GM21786 (cell line): ENCODE measurements around the gene TSPAN7.

ENCODE experiments used
- ATAC-seq: cut with Tn5 transposase; IDR thresholded peaks from one replicate; pipeline ENCODE4 v1.9.1; 2021; ENCODE audit not compliant: unreplicated experiment

Gene TSPAN7

GRCh38 chrX:38643903-38644302 lies 82.6 kb downstream of the TSPAN7 start:
- ATAC-seq: no peak

- ATAC-seq: no peak
Observed at GRCh38 chrX:38646129-38646528, 84.8 kb downstream of the TSPAN7 start.

- no peak for ATAC-seq
Observed at GRCh38 chrX:38649221-38649620, 87.9 kb downstream of the TSPAN7 start.

DNA sequence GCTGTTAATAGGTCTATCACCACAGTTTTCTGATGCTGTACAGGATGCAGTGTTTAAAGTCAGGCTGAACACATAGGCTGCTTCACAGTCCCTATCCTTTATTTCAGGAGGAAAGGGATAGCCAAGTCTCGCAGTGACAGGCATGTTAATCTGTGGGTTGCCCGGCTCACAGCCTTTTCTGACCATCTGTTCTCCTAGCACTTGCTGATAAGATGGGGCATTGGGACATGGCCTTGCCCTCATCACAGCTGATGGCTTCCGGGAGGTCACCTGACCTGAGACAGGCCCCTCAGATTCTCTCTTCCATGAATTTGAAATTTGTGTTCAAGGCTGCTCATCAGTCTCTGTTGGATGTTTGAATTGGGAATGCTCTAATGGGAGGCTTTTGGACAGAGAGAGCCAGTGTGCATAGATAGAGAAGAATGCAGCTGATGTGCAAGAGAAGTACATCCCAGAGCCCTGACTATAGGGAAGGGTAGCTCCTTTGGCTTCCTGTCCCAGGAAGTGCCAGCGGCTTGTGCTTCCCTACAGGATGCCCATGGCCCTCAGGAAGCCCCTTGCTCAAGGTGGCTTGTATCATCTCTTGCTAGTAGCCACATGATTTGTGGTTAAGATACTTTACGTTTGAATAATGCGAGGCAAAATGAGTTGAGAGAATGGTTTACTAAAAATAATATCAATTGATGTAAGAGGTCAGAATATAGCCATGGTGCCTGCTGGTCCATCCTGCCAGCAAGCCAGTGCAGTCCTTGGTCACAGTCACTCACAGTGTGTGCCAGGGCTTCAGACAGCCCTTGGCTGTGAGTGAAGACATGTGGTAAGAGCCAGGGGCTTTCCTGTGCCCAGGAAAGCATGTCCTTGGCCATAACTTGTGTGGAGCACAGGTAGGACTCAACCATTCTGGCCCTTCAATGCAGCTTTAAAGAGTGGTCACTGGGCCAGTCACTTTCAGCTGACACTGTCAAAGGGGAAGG lies 88.6 kb downstream of the TSPAN7 start:
- no peak for ATAC-seq

DNA sequence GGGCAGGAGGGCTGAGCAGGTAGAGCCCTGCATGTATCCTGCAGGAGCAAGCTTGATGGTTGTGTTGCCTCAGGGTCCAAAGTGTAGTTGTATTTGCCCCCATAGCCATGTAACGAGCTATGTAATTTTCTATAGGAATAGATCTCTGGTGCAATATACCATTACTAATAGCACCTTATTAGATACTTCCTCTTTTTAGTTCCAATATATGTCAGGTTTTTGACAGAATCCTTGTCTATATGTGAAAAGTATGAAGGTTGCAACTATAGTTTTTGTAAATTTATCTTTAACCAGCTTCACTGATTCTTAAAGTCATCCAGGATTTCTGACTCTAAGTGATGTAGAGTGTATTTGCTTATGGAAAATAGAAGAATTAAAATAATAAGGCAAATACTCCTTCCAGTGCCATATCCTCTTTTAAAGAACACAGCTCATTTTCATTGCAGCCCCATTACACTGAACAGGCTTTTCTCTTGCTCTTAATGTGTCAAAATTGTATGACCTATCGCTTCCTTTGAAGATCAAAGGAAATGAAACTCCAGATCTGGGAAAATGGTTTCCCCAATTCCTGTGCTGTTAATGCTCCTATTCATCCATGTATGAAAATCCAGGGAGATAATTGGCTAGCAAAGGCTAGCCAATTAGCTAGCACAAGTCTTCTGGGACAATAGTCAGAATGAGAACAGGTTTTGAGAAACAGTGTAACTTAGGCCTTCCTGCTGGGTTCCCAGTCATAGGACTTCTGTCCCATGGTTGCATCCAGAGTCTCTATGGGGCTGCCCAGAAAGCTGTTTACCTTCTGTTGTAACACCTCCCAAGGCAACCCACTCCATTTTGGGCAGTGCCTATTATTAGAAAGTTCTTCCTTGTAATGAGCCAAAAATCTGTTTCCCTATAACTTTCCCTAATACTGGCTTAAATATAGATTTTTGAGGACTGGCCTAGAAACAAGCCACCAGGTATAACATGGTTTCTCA lies 90.6 kb downstream of the TSPAN7 start:
- no peak for ATAC-seq

- ATAC-seq: no peak
Observed at GRCh38 chrX:38652934-38653442, 91.6 kb downstream of the TSPAN7 start.

DNA sequence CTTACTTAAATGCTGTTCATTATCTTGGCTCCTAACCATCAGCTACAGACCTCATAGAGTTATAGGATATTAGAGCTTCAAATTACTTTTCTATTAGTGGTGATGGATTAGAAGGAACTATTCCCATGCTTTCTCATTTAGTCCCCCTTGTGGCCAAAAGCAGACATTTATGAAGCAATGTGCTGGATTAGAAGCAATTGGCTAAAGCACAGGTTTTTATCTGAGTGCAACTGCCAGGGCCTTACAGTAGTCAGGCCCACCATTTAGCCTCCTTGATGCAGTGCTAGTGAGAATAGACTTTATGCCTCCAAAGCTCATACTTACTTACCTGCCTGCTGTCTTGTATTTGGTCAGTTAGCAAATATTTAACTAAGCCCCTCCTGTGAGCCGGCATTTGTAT lies 93.0 kb downstream of the TSPAN7 start:
- no peak for ATAC-seq

GRCh38 chrX:38656350-38656915 lies 95.1 kb downstream of the TSPAN7 start:
- ATAC-seq: no peak

DNA sequence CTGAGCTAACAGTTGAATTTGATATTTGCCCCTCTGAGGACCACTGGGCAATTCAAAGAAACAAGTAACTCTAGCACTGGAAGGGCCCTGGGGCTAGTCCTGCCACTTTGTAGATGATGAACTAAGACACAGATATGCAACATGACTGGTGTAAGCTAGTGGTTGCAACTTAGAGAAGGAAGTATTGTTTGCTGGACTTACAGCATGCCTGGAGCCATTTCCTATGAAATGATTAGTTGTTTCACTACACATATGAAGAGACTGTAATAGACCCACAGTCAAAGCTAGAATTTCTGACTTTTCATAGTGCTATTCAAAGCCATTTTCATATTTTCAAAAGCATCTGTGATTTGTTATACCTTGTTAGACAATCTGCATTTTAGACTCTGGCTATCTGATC lies 96.2 kb downstream of the TSPAN7 start:
- ATAC-seq: peak; percentile 37

GRCh38 chrX:38660395-38661102 lies 99.2 kb downstream of the TSPAN7 start:
- ATAC-seq: no peak

DNA sequence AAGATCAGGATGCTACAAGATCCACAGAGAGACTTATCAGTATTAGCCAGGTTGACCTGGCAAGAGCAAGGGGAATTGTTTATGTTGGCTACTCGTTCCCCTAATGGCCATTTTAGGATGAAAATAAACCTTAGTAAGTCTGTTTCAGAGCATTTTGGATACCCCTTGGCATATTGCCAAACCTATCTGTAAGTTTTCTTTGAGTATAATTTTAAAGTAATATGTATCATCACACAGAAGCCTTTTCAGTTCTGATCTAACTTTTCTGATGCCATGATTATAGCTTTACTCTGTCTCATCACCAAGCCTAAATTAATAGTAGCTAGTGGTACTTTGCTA lies 99.7 kb downstream of the TSPAN7 start:
- ATAC-seq: no peak

DNA sequence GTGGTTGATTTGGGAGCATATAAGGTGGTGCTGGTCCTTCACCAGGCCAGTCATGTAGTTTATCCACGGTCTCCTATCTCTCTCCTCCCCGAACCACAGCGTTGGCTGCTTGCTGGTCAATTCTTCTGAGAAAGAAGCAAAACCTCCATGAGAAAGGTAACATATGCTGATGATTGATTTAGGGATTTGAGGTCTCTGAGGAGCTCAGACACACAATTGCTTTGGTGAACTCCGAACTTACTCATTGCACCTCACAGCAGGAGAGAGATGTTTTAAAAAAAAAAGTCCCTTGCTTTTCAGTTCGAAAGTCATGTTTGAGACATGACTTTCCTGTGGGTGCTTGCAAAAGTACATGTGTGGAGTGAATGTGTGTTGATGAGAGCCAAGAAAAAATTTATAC lies 100.2 kb downstream of the TSPAN7 start:
- ATAC-seq: no peak

DNA sequence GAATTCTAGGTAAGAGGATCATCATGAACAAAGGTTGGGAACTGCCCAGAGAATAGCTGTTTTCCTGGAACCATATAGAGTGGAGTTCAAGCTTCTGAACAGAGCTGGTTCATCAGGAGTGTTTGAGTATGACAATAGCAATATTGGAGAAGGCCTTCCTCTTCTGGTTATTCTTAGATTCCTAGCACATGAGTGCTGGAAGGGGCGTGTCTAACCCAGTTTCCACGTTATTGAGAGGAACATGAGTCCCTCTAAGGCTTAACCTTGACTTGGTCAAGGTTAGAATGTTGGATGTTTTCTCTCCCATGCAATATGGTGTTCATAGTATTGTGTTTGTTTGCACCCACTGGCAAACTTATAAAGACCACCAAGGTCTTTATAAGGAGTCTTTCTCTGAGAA lies 101.3 kb downstream of the TSPAN7 start:
- no peak for ATAC-seq

DNA sequence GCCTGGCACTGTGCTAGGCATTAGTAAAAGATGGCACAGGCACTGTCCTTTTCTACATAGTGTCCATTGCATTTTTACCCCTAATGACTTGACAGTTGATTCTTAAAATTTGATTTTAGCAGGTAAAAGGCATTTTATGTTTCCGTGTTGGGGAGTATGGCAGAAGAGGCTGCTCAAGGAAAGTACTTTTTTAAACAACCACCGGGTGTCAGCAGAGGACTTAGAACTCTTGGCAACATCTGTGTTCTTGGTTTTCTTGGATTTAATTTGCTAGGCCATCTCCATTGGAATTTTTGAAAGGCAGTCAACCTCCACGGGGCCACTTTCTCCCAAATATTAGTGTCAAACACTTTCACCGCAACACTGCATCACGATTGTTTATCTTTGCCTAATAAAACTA lies 102.9 kb downstream of the TSPAN7 start:
- no peak for ATAC-seq

- no peak for ATAC-seq
Observed at GRCh38 chrX:38666909-38667308, 105.6 kb downstream of the TSPAN7 start.

GRCh38 chrX:38668771-38669170 lies 107.4 kb downstream of the TSPAN7 start:
- no peak for ATAC-seq

DNA sequence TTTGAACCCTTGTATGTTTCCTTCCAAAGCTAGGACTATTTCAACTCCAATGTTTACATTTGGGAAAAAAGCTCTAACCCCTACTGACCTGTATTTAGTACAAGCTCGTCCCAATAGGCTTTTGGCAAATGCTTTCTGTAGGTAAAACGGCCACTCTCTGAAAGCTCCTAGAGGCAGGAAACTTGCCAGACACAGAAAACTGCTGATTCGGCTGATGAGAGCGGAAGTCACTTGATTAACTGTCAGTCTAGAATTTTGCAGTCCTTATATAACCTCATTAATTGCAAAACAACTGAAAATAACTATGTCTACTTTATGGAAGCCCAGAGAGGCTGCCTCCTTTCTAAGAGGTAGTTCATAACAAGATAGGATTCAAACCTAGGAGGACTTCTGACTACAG lies 108.1 kb downstream of the TSPAN7 start:
- no peak for ATAC-seq

DNA sequence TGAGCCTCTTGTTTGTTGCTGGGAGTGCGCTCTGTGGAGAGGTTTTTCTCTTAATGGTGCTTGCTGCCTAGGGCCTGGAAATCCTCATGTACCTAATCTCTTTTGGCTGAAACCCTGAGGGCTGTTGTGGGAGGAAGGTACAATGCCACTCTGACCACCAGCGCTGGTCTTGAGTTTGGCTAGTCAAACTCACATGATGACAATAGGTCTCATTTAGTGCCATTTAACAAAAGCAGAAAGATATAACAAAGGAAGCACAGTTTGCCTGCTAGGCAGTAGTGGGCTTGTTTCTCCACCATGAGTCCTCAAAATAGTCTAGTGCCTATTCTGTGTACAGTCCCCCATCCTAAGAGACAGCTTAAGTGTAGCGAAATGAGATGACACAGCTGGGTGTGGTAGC lies 111.3 kb downstream of the TSPAN7 start:
- no peak for ATAC-seq

DNA sequence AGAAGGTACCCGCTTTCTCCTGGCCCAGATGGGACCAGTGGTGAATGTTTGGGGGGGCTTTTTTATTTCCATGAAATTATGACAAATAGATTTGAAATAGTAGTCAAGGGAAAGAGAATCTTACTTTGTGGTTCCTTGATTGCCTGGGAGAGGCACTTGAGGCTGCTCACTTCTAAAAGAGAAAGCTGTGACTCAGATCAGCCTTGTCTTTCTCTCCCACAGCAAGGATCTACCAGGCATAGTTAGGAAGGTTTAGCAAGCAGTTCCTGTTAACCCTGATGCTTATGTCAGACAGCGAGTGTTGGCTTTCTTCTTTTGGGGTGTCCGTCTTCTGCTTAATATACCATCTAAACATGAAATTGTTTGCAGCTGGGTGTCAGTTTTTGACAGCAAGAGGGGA lies 114.5 kb downstream of the TSPAN7 start:
- ATAC-seq: no peak

GRCh38 chrX:38678183-38678582 lies 116.8 kb downstream of the TSPAN7 start:
- no peak for ATAC-seq

DNA sequence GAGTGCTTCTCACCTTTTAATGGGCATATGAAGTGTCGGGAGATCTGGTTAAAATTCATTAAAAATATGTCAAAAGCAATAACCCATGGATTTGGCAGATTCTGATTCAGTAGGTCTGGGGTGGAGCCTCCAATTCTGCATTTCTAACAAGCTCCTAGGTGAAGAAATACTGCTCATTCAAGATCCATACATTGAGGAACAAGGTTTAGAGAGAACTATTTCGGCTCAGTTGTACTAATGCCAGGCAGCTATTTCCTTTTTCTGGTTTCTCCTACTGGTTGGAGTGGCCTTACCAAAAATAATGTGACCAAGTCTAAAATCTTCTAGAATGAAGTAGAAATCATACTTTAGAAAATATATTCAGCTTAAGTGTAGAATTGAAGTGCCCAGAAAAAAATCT lies 117.5 kb downstream of the TSPAN7 start:
- no peak for ATAC-seq
